SU-DHL-6 (cell line): ENCODE results near the gene HTR2C.

Source experiments
- EZH2phosphoT487 ChIP-seq: fragments of 200-600 bp; sonication (generic), shearing (Covaris generic); conservative IDR thresholded peaks from 2 replicates; pipeline ENCODE4 v1.6.1; 2018; ENCODE audit warnings: mild to moderate bottlenecking, antibody characterized with exemption, low read length, moderate library complexity, mixed read lengths
- TF ChIP-seq, protein P1 (sequence below): fragments of 200-600 bp; sonication (generic); IDR thresholded peaks from one replicate; pipeline ENCODE4 v1.5.1; 2017; ENCODE audit warnings: antibody characterized with exemption, mild to moderate bottlenecking, low read length, moderate library complexity; ENCODE audit not compliant: insufficient read depth, poor library complexity, severe bottlenecking

DNA sequence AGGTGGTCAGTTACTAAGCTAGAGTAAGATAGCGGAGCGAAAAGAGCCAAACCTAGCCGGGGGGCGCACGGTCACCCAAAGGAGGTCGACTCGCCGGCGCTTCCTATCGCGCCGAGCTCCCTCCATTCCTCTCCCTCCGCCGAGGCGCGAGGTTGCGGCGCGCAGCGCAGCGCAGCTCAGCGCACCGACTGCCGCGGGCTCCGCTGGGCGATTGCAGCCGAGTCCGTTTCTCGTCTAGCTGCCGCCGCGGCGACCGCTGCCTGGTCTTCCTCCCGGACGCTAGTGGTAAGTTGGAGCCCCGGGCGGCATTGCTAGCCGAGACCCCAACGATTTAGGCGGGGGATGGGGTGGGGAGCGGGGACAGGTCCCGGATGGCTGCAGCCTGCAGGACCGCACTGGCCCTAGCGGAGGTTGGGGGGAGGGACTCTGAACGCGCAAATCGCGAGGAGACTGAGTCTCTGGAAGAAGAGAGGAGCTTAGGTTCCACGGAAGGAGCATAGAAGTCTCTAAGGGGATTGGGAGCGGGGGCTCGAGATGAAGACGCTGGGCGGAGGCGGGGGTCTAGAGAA lies 573 bp downstream of the HTR2C start:
- TF ChIP-seq, protein P1, sequence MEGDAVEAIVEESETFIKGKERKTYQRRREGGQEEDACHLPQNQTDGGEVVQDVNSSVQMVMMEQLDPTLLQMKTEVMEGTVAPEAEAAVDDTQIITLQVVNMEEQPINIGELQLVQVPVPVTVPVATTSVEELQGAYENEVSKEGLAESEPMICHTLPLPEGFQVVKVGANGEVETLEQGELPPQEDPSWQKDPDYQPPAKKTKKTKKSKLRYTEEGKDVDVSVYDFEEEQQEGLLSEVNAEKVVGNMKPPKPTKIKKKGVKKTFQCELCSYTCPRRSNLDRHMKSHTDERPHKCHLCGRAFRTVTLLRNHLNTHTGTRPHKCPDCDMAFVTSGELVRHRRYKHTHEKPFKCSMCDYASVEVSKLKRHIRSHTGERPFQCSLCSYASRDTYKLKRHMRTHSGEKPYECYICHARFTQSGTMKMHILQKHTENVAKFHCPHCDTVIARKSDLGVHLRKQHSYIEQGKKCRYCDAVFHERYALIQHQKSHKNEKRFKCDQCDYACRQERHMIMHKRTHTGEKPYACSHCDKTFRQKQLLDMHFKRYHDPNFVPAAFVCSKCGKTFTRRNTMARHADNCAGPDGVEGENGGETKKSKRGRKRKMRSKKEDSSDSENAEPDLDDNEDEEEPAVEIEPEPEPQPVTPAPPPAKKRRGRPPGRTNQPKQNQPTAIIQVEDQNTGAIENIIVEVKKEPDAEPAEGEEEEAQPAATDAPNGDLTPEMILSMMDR = no peak
- no peak for TF ChIP-seq EZH2phosphoT487
